ENCODE data around the gene MINAR1.

The MINAR1 gene

DNA sequence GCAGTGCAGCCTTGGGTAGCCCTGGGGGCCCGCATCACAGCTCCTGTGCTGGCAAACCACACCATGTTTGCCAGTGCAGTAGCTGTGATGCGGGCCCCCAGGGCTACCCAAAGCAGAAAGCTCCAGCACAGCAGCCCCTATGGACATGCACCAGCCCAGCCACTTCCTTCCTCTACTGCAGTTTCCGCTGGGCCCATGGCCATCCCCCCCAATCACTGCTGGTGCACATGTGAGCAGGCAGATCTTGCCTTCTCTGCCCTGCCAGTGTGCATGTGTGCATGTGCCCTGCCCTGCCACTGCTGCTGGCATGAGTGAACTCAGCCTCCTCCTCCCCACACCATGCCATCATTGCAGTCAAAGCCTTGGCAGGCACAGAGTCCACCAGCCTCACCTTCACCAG is 20.1 kb upstream of the MINAR1 start:
- Histone ChIP-seq H2AFZ (ENCODE audit: low read depth) (no peak overlapping the region), H3K79me2 (ENCODE audit: insufficient read depth, low read depth) (no peaks in the 10 kb centered on the region), H3K27ac (no peak overlapping the region), H4K20me1 (ENCODE audit: insufficient read depth) (no peaks in the 10 kb centered on the region), H3K27me3 (ENCODE audit: insufficient read depth, low read depth) (no peaks in the 10 kb centered on the region), H3K4me1 (ENCODE audit: low read depth, poor library complexity, severe bottlenecking) (no peaks in the 10 kb centered on the region), H3K9ac (no peak overlapping the region), H3K4me2 (no peak overlapping the region), H3K4me3 (IDR thresholded peaks at IDR 0.05; ENCODE audit: insufficient read depth, low read depth, low read length) (no peak overlapping the region), H3K36me3 (ENCODE audit: insufficient read depth) (no peaks in the 10 kb centered on the region)
- TF ChIP-seq, protein P1, sequence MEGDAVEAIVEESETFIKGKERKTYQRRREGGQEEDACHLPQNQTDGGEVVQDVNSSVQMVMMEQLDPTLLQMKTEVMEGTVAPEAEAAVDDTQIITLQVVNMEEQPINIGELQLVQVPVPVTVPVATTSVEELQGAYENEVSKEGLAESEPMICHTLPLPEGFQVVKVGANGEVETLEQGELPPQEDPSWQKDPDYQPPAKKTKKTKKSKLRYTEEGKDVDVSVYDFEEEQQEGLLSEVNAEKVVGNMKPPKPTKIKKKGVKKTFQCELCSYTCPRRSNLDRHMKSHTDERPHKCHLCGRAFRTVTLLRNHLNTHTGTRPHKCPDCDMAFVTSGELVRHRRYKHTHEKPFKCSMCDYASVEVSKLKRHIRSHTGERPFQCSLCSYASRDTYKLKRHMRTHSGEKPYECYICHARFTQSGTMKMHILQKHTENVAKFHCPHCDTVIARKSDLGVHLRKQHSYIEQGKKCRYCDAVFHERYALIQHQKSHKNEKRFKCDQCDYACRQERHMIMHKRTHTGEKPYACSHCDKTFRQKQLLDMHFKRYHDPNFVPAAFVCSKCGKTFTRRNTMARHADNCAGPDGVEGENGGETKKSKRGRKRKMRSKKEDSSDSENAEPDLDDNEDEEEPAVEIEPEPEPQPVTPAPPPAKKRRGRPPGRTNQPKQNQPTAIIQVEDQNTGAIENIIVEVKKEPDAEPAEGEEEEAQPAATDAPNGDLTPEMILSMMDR (conservative IDR thresholded peaks at IDR 0.05; ENCODE audit: low read depth, low read length), result no peak

DNA sequence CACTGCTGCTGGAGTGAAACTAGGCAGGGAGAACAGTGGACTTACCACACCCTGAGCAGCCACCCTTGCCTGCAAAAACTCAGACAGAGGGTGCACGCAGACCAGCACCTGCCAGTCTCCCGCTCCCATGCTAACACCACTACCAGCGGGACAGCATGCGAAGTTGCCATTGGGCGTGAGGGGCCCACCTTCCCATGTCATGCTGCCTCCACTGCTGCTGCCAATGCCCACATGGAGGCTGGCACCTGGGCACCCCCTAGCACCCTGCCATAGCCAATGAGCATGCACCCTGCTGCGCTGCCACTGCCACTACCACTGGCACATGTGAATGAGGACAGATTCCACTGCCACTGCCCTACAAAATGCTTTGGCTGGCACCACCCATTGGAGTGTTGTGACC is 19.7 kb upstream of the MINAR1 start:
- Histone ChIP-seq H3K27me3 (ENCODE audit: insufficient read depth, low read depth) (no peaks in the 10 kb centered on the region), H3K9ac (no peak overlapping the region), H3K4me1 (ENCODE audit: low read depth, poor library complexity, severe bottlenecking) (no peaks in the 10 kb centered on the region), H4K20me1 (ENCODE audit: insufficient read depth) (no peaks in the 10 kb centered on the region), H2AFZ (ENCODE audit: low read depth) (no peak overlapping the region), H3K79me2 (ENCODE audit: insufficient read depth, low read depth) (no peaks in the 10 kb centered on the region), H3K4me2 (no peak overlapping the region), H3K4me3 (IDR thresholded peaks at IDR 0.05; ENCODE audit: insufficient read depth, low read depth, low read length) (no peak overlapping the region), H3K27ac (no peak overlapping the region), H3K36me3 (ENCODE audit: insufficient read depth) (no peaks in the 10 kb centered on the region)
- TF ChIP-seq, protein P1 (conservative IDR thresholded peaks at IDR 0.05; ENCODE audit: low read depth, low read length), result no peak

DNA sequence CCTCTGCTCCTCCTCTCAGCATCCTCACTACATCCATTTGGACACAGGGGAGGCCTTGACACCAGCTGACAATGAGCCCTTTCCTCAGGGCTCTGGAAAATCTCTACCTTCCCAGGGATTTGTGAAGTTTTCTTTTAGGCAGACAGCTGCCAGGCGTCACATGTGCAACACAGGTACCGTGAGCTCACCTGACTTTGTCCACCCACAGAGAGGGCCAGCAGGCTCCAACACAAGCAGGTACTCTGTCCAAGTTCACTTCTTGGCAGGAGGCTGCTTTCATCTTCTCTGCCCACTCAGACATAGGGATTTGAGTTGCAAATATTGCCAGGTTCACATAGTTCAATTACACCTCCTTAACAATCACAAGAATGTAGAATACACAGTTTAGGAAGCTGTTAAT is 15.3 kb upstream of the MINAR1 start:
- H3K9ac ChIP-seq, result no peak overlapping the region
- no peaks in the 10 kb centered on the region for H3K79me2 ChIP-seq (ENCODE audit: insufficient read depth, low read depth)
- H3K4me2 ChIP-seq, result no peak overlapping the region
- no peaks in the 10 kb centered on the region for H3K36me3 ChIP-seq (ENCODE audit: insufficient read depth)
- H4K20me1 ChIP-seq (ENCODE audit: insufficient read depth), result no peaks in the 10 kb centered on the region
- no peak overlapping the region for H3K27ac ChIP-seq
- H2AFZ ChIP-seq (ENCODE audit: low read depth), result no peak overlapping the region
- TF ChIP-seq, protein P1 (conservative IDR thresholded peaks at IDR 0.05; ENCODE audit: low read depth, low read length), result no peak
- H3K27me3 ChIP-seq (ENCODE audit: insufficient read depth, low read depth), result no peaks in the 10 kb centered on the region
- H3K4me3 ChIP-seq (IDR thresholded peaks at IDR 0.05; ENCODE audit: insufficient read depth, low read depth, low read length), result no peak overlapping the region
- H3K4me1 ChIP-seq (ENCODE audit: low read depth, poor library complexity, severe bottlenecking), result no peaks in the 10 kb centered on the region

DNA sequence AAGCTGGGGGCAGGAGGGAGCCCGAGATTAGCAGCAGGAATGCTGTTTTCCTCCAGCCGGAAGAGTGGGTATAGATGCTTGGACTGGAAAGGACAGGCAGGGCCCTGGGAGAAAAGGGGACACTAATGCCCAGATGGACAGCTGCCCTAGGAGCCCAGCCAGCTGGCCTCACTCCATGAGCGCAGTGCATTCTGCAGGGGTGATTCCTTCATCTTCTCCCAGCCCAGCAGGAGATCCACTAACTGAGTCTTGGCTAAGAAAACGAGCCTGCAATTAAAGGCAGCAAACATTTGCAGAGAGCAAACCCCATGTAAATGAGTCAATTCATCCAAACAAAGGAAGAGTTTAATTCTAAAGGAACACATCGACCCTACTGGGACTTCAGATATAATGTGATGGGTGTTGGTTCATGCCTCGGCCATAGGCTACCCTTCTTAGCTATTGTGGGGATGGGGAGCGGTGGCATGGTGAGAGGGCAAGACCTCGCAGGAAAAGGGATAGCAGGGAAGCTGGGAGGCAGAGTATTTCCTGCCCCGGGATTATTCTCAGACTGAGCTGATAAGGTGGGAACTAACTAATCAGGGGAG is 13.3 kb upstream of the MINAR1 start:
- Histone ChIP-seq H3K9ac (no peak overlapping the region), H3K27me3 (ENCODE audit: insufficient read depth, low read depth) (no peaks in the 10 kb centered on the region), H3K36me3 (ENCODE audit: insufficient read depth) (no peaks in the 10 kb centered on the region), H3K27ac (no peak overlapping the region), H2AFZ (ENCODE audit: low read depth) (no peak overlapping the region), H3K4me1 (ENCODE audit: low read depth, poor library complexity, severe bottlenecking) (no peaks in the 10 kb centered on the region), H3K4me2 (no peak overlapping the region), H4K20me1 (ENCODE audit: insufficient read depth) (no peaks in the 10 kb centered on the region), H3K79me2 (ENCODE audit: insufficient read depth, low read depth) (no peaks in the 10 kb centered on the region), H3K4me3 (IDR thresholded peaks at IDR 0.05; ENCODE audit: insufficient read depth, low read depth, low read length) (no peak overlapping the region)
- TF ChIP-seq, protein P1 (conservative IDR thresholded peaks at IDR 0.05; ENCODE audit: low read depth, low read length), result no peak
